Non-pigmented ciliary epithelial cell (primary cell): Measurements from ENCODE around the gene DMBT1.
"Not testable (repeated sequence)": the region's sequence is repeated elsewhere in the genome, so short reads cannot be mapped to it uniquely, and the experiment has no call there.

ENCODE experiments used
- DNase-seq: peaks from one replicate; pipeline ENCODE4 v3.0.0-alpha.2; 2010; ENCODE audit warnings: low read depth

DMBT1 gene

DNA sequence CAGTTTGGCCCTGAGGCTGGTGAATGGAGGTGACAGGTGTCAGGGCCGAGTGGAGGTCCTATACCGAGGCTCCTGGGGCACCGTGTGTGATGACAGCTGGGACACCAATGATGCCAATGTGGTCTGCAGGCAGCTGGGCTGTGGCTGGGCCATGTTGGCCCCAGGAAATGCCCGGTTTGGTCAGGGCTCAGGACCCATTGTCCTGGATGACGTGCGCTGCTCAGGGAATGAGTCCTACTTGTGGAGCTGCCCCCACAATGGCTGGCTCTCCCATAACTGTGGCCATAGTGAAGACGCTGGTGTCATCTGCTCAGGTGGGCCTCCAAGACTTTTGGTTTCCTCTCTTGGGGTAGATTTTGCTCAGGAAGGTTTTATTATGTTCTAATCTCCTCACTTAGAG lies 25.5 kb downstream of the DMBT1 start:
- not testable (repeated sequence) for DNase-seq

DNA sequence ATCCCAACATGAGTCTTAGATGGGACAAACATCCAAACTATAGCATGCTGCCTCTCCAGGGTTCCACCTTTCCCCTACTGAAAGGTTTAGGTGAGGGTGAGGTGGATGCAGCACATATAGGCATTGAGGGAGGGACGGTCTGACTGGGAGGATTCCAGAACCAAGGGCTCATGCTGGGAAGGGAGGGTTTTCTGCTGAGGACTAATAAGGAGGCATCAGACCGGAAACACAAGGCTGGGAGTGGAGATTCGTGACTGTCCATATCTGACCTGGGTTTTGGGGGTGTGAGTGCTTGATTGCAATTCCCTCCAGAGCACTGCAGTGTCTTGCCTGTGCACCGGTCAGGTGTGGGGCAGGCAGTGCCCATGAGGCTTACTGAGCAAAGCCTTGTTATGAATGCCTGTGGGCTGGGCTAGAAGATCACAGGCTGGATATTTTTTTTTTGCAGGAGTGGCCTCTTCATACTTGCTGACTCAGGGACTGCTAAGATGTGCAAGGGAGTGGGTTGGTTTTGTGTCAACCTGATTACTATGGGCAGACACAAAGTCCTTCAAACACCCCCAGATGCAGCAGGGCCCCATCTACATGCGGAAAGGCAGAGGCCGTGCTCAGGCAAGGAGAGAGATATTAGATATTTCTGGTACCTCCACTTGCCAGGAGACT lies 26.7 kb downstream of the DMBT1 start:
- no peak for DNase-seq

DNA sequence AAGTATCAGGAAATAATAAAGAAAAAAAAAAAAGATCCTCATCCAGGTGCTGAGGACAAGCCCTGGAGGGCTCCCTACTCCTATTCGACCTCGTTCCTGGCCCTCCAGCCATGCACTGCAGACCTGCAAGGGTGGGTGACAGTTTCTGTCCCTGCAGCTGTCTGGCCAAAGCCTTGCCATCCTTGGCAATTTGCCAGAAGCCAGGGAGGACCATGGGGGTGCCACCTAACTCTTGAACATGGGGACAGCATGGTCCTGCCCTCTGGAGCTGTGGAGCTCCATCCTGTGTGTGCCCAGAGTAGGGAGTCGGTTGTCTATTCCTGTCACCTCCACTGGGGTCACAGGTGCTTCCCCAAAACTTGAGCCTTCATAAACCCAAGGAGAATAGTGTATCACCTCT lies 27.8 kb downstream of the DMBT1 start:
- DNase-seq: no peak

DNA sequence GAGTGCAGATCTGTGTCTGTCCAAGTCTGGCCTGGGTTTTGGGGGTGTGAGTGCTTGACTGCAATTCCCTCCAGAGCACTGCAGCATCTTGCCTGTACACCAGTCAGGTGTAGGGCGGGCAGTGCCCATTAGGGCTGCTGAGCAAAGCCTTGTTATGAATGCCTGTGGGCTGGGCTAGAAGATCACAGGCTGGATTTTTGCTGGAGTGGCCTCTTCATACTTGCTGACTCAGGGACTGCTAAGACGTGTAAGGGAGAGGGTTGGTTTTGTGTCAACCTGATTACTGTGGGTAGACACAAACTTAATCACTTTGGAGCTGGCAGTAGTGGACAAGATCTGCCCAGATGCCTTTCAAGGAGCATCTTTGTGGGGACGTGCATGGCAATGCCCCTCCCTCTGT lies 29.6 kb downstream of the DMBT1 start:
- DNase-seq: no peak

DNA sequence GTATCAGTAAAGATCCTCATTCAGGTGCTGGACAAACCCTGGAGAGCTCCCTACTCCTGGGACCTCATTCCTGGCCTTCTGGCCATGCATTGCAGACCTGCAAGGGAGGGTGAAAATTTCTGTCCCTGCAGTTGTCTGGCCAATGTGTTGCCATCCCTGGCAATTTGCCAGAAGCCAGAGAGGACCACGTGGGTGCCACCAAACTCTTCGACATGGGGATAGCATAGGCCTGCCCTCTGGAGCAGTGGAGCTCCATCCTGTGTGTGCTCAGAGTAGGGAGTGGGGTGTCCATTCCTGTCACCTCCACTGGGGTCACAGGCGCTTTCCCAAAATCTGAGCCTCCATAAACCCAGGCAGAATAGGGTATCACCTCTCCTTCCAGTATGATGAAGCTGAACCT lies 31.2 kb downstream of the DMBT1 start:
- DNase-seq: no peak

DNA sequence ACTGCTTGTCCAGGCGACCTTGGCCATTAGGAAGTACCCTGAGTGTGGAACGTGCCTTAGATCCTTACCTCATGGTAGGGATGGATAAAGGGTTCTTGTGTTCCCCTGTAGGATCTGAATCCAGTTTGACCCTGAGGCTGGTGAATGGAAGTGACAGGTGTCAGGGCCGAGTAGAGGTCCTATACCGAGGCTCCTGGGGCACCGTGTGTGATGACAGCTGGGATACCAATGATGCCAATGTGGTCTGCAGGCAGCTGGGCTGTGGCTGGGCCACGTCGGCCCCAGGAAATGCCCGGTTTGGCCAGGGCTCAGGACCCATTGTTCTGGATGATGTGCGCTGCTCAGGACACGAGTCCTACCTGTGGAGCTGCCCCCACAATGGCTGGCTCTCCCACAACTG lies 31.6 kb downstream of the DMBT1 start:
- no peak for DNase-seq

DNA sequence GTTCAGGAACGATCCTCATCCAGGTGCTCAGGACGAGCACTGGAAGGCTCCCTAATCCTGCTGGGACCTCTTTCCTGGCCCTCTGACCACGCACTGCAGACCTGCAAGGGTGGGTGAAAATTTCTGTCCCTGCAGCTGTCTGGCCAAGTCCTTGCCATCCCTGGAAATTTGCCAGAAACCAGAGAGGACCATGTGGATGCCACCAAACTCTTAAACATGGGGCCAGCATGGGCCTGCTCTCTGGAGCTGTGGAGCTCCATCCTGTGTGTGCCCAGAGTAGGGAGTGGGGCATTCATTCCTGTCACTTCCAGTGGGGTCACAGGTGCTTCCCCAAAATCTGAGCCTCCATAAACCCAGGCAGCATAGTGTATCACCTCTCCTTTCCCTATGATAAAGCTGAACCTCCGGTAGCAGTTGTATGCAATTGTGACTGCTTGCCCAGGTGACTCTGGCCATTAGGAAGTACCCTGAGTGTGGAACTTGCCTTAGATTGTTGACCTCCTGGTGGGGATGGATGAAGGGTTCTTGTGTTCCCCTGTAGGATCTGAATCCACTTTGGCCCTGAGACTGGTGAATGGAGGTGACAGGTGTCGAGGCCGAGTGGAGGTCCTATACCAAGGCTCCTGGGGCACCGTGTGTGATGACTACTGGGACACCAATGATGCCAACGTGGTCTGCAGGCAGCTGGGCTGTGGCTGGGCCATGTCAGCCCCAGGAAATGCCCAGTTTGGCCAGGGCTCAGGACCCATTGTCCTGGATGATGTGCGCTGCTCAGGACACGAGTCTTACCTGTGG lies 57.1 kb downstream of the DMBT1 start:
- no peak for DNase-seq

DNA sequence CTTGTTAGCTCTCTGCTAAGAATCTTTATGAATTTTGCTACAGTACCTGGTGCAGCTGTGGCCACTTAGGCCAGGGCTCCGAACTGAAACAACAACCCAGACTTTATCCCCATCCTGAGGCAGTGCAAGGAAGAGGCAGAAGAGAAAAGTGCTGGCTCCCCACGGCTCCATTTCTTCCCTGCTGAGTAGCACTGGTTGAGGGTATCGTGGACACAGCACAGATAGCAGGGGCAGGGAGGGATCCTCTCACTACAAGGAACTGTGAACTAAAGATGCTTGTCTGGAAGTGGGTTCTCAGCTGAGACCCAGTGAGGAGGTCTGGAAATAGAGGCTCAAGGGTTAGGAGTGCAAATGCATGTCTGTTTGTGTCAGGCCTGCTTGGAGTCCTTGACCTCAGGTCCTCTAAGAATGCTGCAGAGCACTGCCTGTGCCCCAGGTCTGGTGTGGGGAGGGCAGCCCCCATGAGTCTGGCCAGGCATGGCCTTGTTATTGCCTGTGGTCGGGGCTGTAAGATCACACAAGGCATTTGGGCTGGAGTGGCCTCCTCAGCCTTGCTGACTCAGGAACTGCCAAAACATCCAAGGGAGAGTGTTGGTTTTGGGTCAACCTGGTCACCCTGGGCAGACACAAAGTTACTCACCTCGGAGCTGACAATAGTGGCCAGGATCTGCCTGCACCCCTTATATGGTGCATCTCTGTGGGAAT lies 58.1 kb downstream of the DMBT1 start:
- DNase-seq: no peak

DNA sequence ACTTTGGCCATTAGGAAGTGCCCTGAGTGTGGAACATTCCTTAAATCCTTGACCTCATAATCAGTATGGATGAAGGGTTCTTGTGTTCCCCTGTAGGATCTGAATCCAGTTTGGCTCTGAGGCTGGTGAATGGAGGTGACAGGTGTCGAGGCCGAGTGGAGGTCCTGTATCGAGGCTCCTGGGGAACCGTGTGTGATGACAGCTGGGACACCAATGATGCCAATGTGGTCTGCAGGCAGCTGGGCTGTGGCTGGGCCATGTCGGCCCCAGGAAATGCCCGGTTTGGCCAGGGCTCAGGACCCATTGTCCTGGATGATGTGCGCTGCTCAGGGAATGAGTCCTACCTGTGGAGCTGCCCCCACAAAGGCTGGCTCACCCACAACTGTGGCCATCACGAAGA lies 60.4 kb downstream of the DMBT1 start:
- DNase-seq: not testable (repeated sequence)

DNA sequence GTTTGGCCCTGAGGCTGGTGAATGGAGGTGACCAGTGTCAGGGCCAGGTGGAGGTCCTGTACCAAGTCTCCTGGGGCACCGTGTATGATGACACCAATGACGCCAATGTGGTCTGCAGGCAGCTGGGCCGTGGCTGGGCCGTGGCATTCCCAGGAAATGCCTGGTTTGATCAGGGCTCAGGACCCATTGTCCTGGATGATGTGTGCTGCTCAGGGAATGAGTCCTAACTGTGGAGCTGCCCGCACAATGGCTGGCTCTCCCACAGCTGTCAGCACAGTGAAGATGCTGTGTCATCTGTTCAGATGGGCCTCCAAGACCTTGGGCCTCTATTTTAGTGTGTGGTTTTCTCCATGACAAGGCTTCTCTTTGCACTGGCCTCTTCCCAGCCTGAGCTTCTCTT lies 64.0 kb downstream of the DMBT1 start:
- DNase-seq: no peak

DNA sequence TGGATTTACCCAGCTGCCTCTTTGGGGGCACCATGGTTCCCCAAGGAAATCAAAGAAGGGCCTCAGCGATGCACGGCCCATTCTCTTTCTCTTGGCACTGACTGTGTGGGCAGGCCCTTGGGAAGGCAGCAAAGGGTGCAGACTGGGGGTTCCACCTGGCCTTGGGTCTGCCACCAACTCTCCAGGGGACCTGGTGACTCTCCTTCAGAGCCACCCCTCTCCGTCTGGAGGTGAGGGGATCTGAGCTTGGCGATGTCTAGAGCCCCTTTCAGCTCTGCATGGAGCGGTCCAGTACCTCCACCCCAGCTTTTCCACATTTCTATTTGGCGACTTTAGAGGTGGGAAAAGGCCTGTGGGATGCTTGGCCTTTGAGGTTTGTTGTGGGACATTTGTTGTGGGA lies 70.0 kb downstream of the DMBT1 start:
- DNase-seq: no peak

DNA sequence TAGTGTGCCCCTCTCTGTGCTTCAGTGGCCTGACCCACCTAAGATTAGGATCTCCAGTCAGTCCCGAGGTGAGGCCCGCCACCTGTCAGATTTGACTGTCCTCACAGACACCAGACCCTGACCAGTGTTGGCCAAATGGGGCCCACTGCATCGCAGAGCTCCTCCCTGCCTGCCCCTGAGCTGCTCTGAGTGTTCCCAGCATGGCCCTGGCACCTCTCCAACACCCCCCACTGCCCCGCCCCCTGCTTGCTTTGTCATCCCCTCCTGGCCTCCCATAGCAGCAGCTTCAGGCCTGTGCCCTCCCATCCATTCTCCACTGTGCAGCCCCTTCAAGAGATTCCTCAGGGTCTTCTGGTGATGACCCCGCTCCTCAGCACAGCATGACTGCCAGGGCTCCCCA lies 71.5 kb downstream of the DMBT1 start:
- DNase-seq: no peak

DNA sequence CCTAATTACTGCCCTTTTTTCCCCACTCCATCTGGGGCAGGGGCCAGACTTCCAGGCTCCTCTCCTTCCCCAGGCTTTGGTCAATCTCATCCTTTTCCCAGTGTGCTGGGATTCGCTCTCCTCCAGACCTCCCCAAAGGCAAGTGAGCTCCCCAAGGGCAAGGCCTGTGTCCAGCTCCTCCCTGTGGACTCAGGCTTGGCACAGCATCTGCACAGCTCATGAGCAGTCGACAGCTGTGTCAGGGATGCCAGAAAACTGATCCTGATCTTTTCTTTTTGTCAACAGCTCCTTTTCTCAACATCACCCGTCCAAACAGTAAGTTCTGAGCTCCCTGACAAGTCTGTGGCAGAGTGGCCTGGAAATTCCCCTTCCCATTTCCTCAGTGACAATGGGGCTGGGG lies 72.0 kb downstream of the DMBT1 start:
- DNase-seq: no peak

DNA sequence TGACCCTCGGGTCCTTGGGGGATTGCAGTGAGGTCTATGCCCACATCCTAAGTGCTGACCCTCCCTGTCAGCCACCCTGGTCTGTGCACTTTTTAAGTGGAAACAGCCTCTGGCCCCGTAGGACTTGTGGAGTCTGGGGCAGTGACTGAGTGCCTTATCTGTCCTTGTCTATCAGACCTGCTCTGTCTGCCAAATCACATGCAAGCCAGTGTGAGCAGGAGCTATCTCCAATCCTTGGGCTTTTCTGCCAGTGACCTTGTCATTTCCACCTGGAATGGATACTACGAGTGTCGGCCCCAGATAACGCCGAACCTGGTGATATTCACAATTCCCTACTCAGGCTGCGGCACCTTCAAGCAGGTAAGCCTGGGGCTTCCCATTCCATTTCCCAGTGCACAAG lies 76.4 kb downstream of the DMBT1 start:
- DNase-seq: no peak

DNA sequence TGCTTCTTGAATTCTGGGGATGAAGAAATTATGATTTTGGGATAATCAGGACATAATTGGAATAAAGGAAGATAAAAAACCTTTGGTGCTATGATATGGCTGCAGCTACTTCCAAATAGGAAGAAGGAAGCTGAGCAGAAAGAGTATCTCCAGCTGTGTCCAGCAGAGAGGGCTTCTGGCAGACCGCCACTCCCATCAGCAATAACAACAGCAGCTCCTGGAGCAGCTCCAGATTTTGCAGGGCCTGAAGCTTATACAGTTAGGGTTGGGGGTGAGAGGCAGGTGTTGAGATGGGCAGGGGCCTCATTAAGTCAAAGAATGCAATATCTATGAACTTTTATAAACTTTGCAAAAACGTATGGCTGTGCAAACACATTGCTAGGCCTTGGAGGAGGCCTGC lies 76.8 kb downstream of the DMBT1 start:
- DNase-seq: no peak

DNA sequence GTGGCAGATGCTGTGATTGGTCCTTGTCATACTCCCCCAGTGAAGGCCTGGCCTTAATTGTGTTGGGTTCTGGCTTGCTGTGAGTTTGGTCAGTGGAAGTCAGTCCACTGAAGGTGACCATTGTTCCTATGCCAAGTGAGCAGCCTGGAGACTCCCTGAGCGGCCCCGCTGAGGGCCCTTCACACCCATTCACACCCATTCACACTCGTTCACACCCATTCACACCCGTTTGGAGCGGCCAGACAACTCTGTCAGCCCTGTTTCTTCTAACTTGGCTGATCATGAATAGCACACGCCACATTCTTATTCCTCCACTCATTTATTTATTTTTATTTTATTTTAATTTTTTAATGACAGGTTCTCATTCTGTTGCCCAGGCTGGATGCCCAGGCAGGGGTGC lies 77.6 kb downstream of the DMBT1 start:
- DNase-seq: no peak

DNA sequence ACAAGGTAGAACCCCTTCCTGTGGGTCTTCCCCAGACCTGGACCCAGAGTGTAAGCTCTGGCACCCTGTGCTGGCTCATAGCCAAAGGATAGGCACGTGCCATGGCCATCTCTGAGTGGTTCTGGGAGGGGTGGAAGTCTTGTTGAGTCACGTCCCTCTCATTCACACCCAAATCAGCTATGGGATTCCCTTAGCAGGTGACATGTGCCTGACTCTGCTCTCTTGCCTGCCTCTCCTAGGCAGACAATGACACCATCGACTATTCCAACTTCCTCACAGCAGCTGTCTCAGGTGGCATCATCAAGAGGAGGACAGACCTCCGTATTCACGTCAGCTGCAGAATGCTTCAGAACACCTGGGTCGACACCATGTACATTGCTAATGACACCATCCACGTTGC lies 79.2 kb downstream of the DMBT1 start:
- no peak for DNase-seq

DNA sequence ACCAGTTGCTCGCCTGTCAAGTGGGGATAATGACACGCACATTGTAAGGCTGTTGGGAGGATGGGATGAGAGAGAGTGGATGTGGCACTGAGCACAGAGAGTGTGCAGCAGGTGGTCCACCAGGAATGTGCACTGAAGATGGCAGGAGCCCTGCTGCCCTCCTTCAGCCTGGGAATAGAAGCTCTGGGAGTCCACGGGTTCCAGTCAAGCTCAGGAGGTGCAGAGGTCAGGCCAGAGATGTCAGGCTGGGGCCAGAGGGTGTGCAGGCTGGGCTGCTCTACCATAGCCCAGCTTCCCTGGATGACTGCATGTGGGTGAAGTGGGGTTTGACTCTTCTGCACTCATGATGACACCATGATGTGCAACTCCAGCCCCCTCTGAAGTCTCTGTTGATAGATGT lies 80.4 kb downstream of the DMBT1 start:
- no peak for DNase-seq

DNA sequence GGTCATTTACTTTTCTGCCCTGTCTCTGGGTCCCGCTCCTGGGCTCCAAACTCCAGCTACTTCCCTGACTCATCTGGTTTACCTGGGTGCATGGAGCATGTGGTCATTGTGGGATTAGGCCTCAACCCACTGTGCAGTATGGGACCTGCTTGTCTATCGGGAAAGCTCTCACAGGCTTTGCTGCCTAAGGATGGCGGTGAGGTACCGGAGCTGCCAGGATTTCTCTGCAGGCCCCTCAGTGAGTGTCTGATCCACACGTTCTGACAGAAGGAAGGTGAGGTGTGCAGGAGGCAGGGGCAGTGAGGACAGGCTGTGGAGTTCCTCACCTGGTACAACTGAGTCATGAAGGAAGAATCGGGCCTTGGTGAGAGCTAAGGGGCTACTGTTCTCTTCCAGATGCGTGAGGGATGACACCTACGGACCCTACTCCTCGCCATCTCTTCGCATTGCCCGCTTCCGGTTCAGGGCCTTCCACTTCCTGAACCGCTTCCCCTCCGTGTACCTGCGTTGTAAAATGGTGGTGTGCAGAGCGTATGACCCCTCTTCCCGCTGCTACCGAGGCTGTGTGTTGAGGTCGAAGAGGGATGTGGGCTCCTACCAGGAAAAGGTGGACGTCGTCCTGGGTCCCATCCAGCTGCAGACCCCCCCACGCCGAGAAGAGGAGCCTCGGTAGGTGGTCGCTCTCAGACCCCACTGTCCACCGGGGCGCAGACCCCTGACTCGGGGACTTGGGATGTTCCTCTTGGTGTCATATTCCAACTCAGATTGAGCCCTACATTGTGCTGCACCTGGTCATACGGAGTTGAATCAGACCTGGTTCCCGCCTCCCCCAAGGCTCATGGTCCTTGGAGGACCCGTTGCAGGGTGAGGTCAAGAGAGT lies 82.4 kb downstream of the DMBT1 start:
- no peak for DNase-seq

DNA sequence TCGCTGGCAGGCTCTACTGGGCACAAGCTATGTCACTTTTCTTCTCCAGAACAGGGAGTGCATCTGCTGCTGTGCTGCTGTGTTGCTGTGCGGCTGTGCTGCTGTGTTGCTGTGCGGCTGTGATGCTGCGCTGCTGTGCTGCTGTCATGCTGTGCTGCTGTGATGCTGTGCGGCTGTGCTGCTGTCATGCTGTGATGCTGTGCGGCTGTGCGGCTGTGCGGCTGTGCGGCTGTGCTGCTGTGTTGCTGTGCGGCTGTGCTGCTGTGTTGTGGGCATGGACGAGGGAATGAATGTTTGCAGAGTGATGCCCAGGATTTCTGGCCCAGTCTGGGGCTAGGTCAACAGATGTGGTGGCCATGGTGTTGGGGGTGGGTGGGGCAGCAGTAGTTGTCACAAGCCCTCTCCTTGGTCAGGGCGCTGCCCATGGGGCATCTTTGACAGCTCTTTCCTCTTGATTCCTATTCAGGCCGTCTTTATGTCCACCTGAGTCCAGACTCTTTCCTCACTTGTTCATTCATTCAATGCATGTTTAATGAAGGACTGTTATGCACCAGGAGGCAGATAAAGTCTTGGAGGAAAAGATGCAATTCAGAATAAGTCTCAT lies 83.5 kb downstream of the DMBT1 start:
- DNase-seq: no peak

DNA sequence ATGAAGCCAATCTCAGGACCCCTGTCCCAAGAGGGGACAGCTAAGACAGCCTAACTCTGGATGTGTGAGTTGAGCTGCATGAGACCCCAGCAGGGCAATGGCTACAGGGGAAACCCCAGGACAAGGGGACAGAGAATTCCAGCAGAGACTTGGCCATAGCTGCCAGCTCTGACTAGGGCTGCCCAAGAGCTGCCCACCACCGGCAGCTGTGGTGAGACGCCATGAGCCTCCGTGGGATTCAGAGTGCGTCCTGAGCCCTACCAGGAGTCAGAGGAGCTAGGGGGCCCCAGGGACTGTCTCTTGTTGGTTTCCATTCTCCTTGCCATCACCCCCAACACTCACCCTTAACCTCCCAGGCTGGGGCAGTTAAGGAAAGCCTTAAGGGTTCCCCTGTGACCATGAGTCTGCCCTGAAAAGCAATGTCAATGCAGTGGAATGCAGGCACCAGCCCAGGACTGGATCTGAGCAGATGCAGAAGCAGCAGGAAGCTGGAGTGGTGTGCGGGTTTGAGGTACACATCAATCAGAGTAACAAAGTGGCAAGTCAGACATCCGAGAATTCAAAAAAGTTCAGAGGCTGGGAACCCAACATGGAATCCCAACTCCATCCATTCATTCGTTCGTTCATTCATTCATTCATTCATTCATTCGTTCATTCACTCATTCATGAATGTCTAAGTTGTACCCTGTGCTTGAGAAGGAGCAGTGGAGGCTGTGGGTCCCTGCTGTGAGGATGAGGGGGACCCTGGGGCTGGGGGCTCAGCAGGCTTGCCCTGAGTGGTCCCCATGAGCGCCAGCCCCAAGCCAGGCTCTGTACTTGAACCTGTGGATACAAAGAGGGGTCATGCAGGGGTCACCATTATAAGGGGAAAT lies 86.2 kb downstream of the DMBT1 start:
- DNase-seq: no peak
